Measurements from ENCODE around the gene LRRC3B. TPM values are rescaled to one million over a fixed set of nuclear protein-coding genes. Genes with fewer than 3 reads are reported as not detected.

LRRC3B gene
- total and polyA plus RNA-seq, 2 donors (not counting 1 experiment from before 2014, with no cell fraction given): not detected

- POLR2A ChIA-PET: no interaction called here
Observed at GRCh38 chr3:26687466-26687865, 64.9 kb downstream of the LRRC3B start.

DNA sequence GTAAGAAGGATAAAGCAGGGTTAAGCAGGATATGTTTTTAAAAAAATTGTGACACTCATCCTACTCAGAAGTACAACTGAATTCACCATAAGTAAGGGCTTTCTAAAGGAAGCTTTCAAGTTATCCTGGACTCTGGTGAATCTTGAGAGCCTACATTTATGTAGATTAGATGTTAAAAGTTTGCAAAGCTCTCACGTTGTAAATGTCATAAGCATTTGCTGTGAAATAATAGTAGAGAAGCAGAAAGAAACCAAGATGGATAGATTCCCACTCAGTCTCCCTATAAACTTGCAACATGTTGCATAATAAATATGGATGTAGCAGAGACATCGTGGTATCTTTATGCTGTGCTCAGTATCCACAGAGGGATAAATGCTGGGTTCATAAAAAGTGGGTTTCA lies 77.0 kb downstream of the LRRC3B start:
- Histone ChIP-seq H3K36me3 (replicated peaks in 1 of 2; ENCODE audit: control extremely low read depth in 1 of 2, control insufficient read depth in 1 of 2, extremely low read depth in 1 of 2, insufficient read depth in 2 of 2, low read length in 1 of 2) (no peaks in the 10 kb centered on the region), H3K79me2 (ENCODE audit: control insufficient read depth, insufficient read depth, low read length) (no peaks in the 10 kb centered on the region), H3K4me1 (ENCODE audit: control insufficient read depth in 2 of 2, insufficient read depth in 2 of 2, low read length in 2 of 2) (no peaks in the 10 kb centered on the region), H3K4me3 (ENCODE audit: control extremely low read depth in 1 of 5, extremely low read depth in 1 of 5, insufficient read depth in 1 of 5, low read depth in 2 of 5, low read length in 4 of 5) (no peak overlapping the region), H3K27me3 (replicated peaks in 1 of 4; ENCODE audit: control extremely low read depth in 1 of 4, control insufficient read depth in 3 of 4, insufficient read depth in 4 of 4, low read length in 3 of 4) (no peaks in the 10 kb centered on the region), H3K4me2 (replicated peaks; ENCODE audit: low read depth, low read length, poor library complexity, severe bottlenecking) (no peak overlapping the region), H4K20me1 (ENCODE audit: control insufficient read depth, insufficient read depth, low read length, poor library complexity, severe bottlenecking) (no peaks in the 10 kb centered on the region), H3K27ac (ENCODE audit: low read length in 2 of 2) (no peak overlapping the region), H2AFZ (ENCODE audit: insufficient read depth, low read depth, low read length, poor library complexity, severe bottlenecking) (no peak overlapping the region), H3K9ac (ENCODE audit: low read length) (no peak overlapping the region), H3K9me3 (ENCODE audit: control extremely low read depth in 1 of 3, control insufficient read depth in 2 of 3, insufficient read depth in 1 of 3, low read length in 2 of 3) (no peaks in the 10 kb centered on the region)
- TF ChIP-seq CTCF (IDR thresholded peaks at IDR 0.05) (no peak), EZH2 (IDR thresholded peaks at IDR 0.05; ENCODE audit: borderline replicate concordance, insufficient read depth, low read depth, low read length, poor library complexity, severe bottlenecking) (no peak)
- POLR2A ChIA-PET: no interaction called here
- 40% methylated on average over 1 of the region's 2 CpGs for WGBS (ENCODE audit: insufficient coverage)
- no peak for DNase-seq
- Mint-ChIP-seq H3K9me3 (ENCODE audit: insufficient read depth) (no peaks in the 10 kb centered on the region), H3K4me3 (no peak overlapping the region), H3K4me1 (no peaks in the 10 kb centered on the region), H3K27me3 (no peaks in the 10 kb centered on the region), H3K27ac (no peak overlapping the region)
- intact Hi-C loops (cut with micrococcal nuclease): no loop called here
- no peak for ATAC-seq (ENCODE audit: low read depth)
- CTCF ChIA-PET: no interaction called here

More at GRCh38 chr3:26687466-26687865, 64.9 kb downstream of the LRRC3B start:
- peaks cover 2% of the 10 kb centered on the region for H3K9me3 Mint-ChIP-seq (ENCODE audit: insufficient read depth)
- H3K9me3 ChIP-seq (ENCODE audit: control extremely low read depth in 1 of 3, control insufficient read depth in 2 of 3, insufficient read depth in 1 of 3, low read length in 2 of 3): no peaks in the 10 kb centered on the region
- no peak overlapping the region for H3K4me3 ChIP-seq (ENCODE audit: control extremely low read depth in 1 of 5, extremely low read depth in 1 of 5, insufficient read depth in 1 of 5, low read depth in 2 of 5, low read length in 4 of 5)
- no peaks in the 10 kb centered on the region for H3K4me1 Mint-ChIP-seq
- no peak overlapping the region for H3K27ac Mint-ChIP-seq
- ATAC-seq (ENCODE audit: low read depth): no peak
- no peaks in the 10 kb centered on the region for H3K27me3 ChIP-seq (replicated peaks in 1 of 4; ENCODE audit: control extremely low read depth in 1 of 4, control insufficient read depth in 3 of 4, insufficient read depth in 4 of 4, low read length in 3 of 4)
- no peaks in the 10 kb centered on the region for H3K4me1 ChIP-seq (ENCODE audit: control insufficient read depth in 2 of 2, insufficient read depth in 2 of 2, low read length in 2 of 2)
- no peaks in the 10 kb centered on the region for H3K27me3 Mint-ChIP-seq
- no peak for TF ChIP-seq EZH2 (IDR thresholded peaks at IDR 0.05; ENCODE audit: borderline replicate concordance, insufficient read depth, low read depth, low read length, poor library complexity, severe bottlenecking)
- no peak for TF ChIP-seq CTCF (IDR thresholded peaks at IDR 0.05)
- H3K79me2 ChIP-seq (ENCODE audit: control insufficient read depth, insufficient read depth, low read length): no peaks in the 10 kb centered on the region
- no peak overlapping the region for H3K4me3 Mint-ChIP-seq
- intact Hi-C loops (cut with micrococcal nuclease): no loop called here
- H3K4me2 ChIP-seq (replicated peaks; ENCODE audit: low read depth, low read length, poor library complexity, severe bottlenecking): no peak overlapping the region
- H3K36me3 ChIP-seq (replicated peaks in 1 of 2; ENCODE audit: control extremely low read depth in 1 of 2, control insufficient read depth in 1 of 2, extremely low read depth in 1 of 2, insufficient read depth in 2 of 2, low read length in 1 of 2): no peaks in the 10 kb centered on the region
- DNase-seq: no peak
- no peak overlapping the region for H3K27ac ChIP-seq (ENCODE audit: low read length in 2 of 2)
- no CpG with 5 or more reads among the region's 4 CpGs for WGBS (ENCODE audit: insufficient coverage)
- H3K9ac ChIP-seq (ENCODE audit: low read length): no peak overlapping the region
- CTCF ChIA-PET: no interaction called here
- H4K20me1 ChIP-seq (ENCODE audit: control insufficient read depth, insufficient read depth, low read length, poor library complexity, severe bottlenecking): no peaks in the 10 kb centered on the region
- no peak overlapping the region for H2AFZ ChIP-seq (ENCODE audit: insufficient read depth, low read depth, low read length, poor library complexity, severe bottlenecking)
